Naive thymus-derived CD4-positive, alpha-beta T cell (primary cell): ENCODE measurements around the gene SEZ6L. TPM values are rescaled to one million over a fixed set of nuclear protein-coding genes. Genes with fewer than 3 reads are reported as not detected.

Experiments
- ATAC-seq: fragments of 150-1000 bp; cut with Tn5 transposase; 2 replicates; pipeline ENCODE4 v1.10.0; 2021; ENCODE audit warnings: mild to moderate bottlenecking, moderate library complexity
- CTCF ChIA-PET: fragments of 350-600 bp; sonication (Branson Sonifier 250); formaldehyde crosslinking; loops from one replicate; lab custom pipeline; 2021; ENCODE audit warnings: antibody characterized with exemption; lab: Charles Lee
- POLR2A ChIA-PET: fragments of 350-600 bp; sonication (Branson Sonifier 250); formaldehyde crosslinking; loops from one replicate; lab custom pipeline; 2021; ENCODE audit warnings: antibody characterized with exemption, inconsistent platforms; lab: Charles Lee
- DNase-seq, 9 donors: peaks; one replicate each; pipeline versions ENCODE4 v3.0.0 to v3.0.0-alpha.2; 2020 to 2022; ENCODE audit warnings: mixed read lengths in 1 of 9
- H3K27ac ChIP-seq: one replicate; pipeline ENCODE4 v1.7.0; 2013; ENCODE audit warnings: mild to moderate bottlenecking, low read depth, low read length, moderate library complexity
- H3K27me3 ChIP-seq, 2 donors: one replicate each; pipeline ENCODE4 v1.7.0; 2013; ENCODE audit warnings: low read length in 2 of 2, mild to moderate bottlenecking in 2 of 2, moderate library complexity in 2 of 2; ENCODE audit not compliant: control insufficient read depth in 2 of 2, insufficient read depth in 2 of 2
- H3K36me3 ChIP-seq, 3 experiments: 1 replicate in 2 of 3; 2 replicates in 1 of 3; pipeline ENCODE4 v1.7.0; 2013; ENCODE audit warnings: low read length in 3 of 3, mild to moderate bottlenecking in 3 of 3, moderate library complexity in 1 of 3; ENCODE audit not compliant: insufficient read depth in 3 of 3, control insufficient read depth in 2 of 3
- H3K4me1 ChIP-seq, 2 donors: one replicate each; pipeline ENCODE4 v1.7.0; 2013; ENCODE audit warnings: low read length in 2 of 2, mild to moderate bottlenecking in 2 of 2, moderate library complexity in 1 of 2; ENCODE audit not compliant: control insufficient read depth in 2 of 2, insufficient read depth in 2 of 2
- H3K4me3 ChIP-seq: 2 replicates; pipeline ENCODE4 v1.7.0; 2013; ENCODE audit warnings: mild to moderate bottlenecking, low read length
- H3K9me3 ChIP-seq, 3 experiments: 1 replicate in 2 of 3; 2 replicates in 1 of 3; pipeline ENCODE4 v1.7.0; 2013; ENCODE audit warnings: low read length in 3 of 3; ENCODE audit not compliant: control insufficient read depth in 2 of 3
- H3K27ac Mint-ChIP-seq, 9 donors: one replicate each; pipeline ENCODE4 v1.8.0; 2020 to 2022; ENCODE audit warnings: mixed read lengths in 9 of 9, mild to moderate bottlenecking in 8 of 9, moderate library complexity in 5 of 9, inconsistent platforms in 2 of 9
- H3K27me3 Mint-ChIP-seq, 5 donors: one replicate each; pipeline ENCODE4 v1.8.0; 2021 to 2022; ENCODE audit warnings: mixed read lengths in 5 of 5, mild to moderate bottlenecking in 1 of 5
- H3K36me3 Mint-ChIP-seq, 5 donors: one replicate each; pipeline ENCODE4 v1.8.0; 2020 to 2022; ENCODE audit warnings: mixed read lengths in 5 of 5, mild to moderate bottlenecking in 3 of 5, inconsistent platforms in 1 of 5
- H3K4me1 Mint-ChIP-seq, 7 donors: one replicate each; pipeline ENCODE4 v1.8.0; 2020 to 2022; ENCODE audit warnings: mixed read lengths in 7 of 7, mild to moderate bottlenecking in 3 of 7, inconsistent platforms in 1 of 7
- H3K4me3 Mint-ChIP-seq, 10 donors: one replicate each; pipeline ENCODE4 v1.8.0; 2020 to 2022; ENCODE audit warnings: mild to moderate bottlenecking in 10 of 10, mixed read lengths in 10 of 10, moderate library complexity in 6 of 10, inconsistent platforms in 2 of 10
- H3K9me3 Mint-ChIP-seq, 11 donors: one replicate each; pipeline ENCODE4 v1.8.0; 2020 to 2022; ENCODE audit warnings: mixed read lengths in 11 of 11, mild to moderate bottlenecking in 4 of 11, inconsistent platforms in 1 of 11, moderate library complexity in 1 of 11
- intact Hi-C, 2 donors: fragments of 100-400 bp; cut with micrococcal nuclease; formaldehyde crosslinking; loops; one replicate each; pipeline ENCODE4 v1.15.1; 2023
- polyA plus RNA-seq, 2 donors: library from polyadenylated mRNA; unstranded; fragments of 300-500 nt; fragmentation: Illumina TruSeq; gene quantifications; one replicate each; pipeline ENCODE4 v1.2.3, GENCODE V29; 2021
- total RNA-seq, 6 experiments: library from RNA in 5 of 6; stranded (reverse) in 5 of 6; gene quantifications; 1 replicate in 5 of 6; 2 replicates in 1 of 6; pipeline ENCODE4 v1.2.3 and lab custom pipeline; 2021 to 2026

The SEZ6L gene
- total and polyA plus RNA-seq, 7 experiments from 2014 or later, result 0.16 to 1.4 TPM; not detected in 5

DNA sequence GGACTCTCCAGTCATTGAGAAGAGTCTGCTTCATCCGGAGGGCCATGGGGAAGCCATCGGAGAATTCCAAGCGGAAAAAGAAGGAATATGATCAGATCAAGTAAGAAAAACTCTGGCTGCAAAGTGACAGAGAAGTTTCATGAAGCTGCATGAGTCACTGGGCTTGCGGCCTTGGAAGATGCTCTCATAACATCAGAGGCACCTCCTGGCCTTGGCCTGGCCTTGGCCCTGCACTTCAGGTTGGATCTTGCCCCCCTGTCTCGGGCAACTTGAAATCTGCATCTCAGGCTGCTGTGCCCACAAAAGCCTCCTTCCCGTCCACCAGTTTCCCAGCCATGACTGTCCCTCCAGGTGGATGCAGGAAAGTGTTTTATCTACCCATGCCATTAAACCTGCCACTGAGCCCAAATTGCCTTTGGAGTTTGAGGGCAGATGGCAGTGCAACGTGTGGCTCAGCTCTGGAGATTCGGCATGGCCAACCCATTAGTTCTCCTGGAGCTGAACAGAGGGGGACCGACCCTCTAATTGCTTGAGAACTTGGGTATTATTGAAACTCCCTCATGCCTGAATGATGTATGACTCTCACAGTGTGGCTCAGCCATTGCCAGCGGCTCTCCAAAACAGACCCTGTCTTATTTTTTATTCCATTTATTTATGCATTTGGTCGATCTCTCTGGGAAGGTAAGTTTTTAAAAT lies 66.7 kb downstream of the SEZ6L start:
- DNase-seq (no peak), ATAC-seq (no peak)
- intact Hi-C loops, result no loop called here
- H3K4me3 Mint-ChIP-seq, result no peak overlapping the region
- Histone ChIP-seq H3K4me1 (no peaks in the 10 kb centered on the region), H3K4me3 (no peak overlapping the region), H3K27me3 (no peaks in the 10 kb centered on the region), H3K9me3 (no peaks in the 10 kb centered on the region), H3K36me3 (no peaks in the 10 kb centered on the region), H3K27ac (no peak overlapping the region)
- H3K9me3 Mint-ChIP-seq, result peaks cover 0 to 3% (median 0%) of the 10 kb centered on the region in 11 donors
- no peak overlapping the region for H3K27ac Mint-ChIP-seq
- ChIA-PET CTCF (no interaction called here), POLR2A (no interaction called here)
- no peaks in the 10 kb centered on the region for H3K4me1 Mint-ChIP-seq
- H3K36me3 Mint-ChIP-seq, result no peaks in the 10 kb centered on the region
- H3K27me3 Mint-ChIP-seq, result peaks cover 3 to 59% (median 26%) of the 10 kb centered on the region in 5 donors

- no peak overlapping the region for H3K27ac Mint-ChIP-seq
- H3K36me3 Mint-ChIP-seq, result no peaks in the 10 kb centered on the region
- H3K4me1 ChIP-seq, result no peaks in the 10 kb centered on the region
- no peaks in the 10 kb centered on the region for H3K4me1 Mint-ChIP-seq
- ChIA-PET CTCF (no interaction called here), POLR2A (no interaction called here)
- intact Hi-C loops, result no loop called here
- no peak overlapping the region for H3K4me3 ChIP-seq
- DNase-seq (no peak), ATAC-seq (no peak)
- H3K27me3 Mint-ChIP-seq, result peaks cover 3 to 59% (median 26%) of the 10 kb centered on the region in 5 donors
- no peaks in the 10 kb centered on the region for H3K36me3 ChIP-seq
- no peaks in the 10 kb centered on the region for H3K9me3 ChIP-seq
- H3K27me3 ChIP-seq, result no peaks in the 10 kb centered on the region
- H3K27ac ChIP-seq, result no peak overlapping the region
- peaks cover 0 to 3% (median 0%) of the 10 kb centered on the region in 11 donors for H3K9me3 Mint-ChIP-seq
- no peak overlapping the region for H3K4me3 Mint-ChIP-seq
Observed at GRCh38 chr22:26236991-26237390, 67.7 kb downstream of the SEZ6L start.

DNA sequence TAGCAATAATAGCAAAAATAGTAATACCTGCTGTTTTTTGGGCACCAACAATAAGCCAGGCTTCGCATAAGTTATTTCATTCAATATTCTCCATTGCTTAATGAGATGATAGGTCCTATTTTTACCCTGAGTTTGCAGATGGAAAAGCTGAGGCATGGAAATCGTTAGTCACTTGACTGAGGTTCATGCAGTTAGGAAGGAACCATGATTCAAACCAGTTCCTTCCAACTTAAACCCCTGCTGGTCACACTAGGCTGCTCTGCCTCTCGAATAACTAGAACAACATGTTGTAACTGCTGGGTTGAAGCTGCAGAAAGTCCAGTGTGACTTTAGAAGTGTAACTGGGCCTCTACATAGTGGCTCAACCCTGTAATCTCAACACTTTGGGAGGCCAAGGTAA lies 69.3 kb downstream of the SEZ6L start:
- Histone ChIP-seq H3K36me3 (no peaks in the 10 kb centered on the region), H3K4me1 (no peaks in the 10 kb centered on the region), H3K9me3 (no peaks in the 10 kb centered on the region), H3K27me3 (no peaks in the 10 kb centered on the region), H3K4me3 (no peak overlapping the region), H3K27ac (no peak overlapping the region)
- intact Hi-C loops, result no loop called here
- Mint-ChIP-seq H3K9me3 (peaks cover 0 to 9% (median 0%) of the 10 kb centered on the region in 11 donors), H3K27me3 (peaks cover 2 to 60% (median 25%) of the 10 kb centered on the region in 5 donors), H3K27ac (no peak overlapping the region), H3K4me1 (no peaks in the 10 kb centered on the region), H3K36me3 (peaks cover 0 to 6% (median 0%) of the 10 kb centered on the region in 5 donors), H3K4me3 (no peak overlapping the region)
- ATAC-seq (no peak), DNase-seq (no peak)
- CTCF ChIA-PET, result no interaction called here
- POLR2A ChIA-PET, result no interaction called here

DNA sequence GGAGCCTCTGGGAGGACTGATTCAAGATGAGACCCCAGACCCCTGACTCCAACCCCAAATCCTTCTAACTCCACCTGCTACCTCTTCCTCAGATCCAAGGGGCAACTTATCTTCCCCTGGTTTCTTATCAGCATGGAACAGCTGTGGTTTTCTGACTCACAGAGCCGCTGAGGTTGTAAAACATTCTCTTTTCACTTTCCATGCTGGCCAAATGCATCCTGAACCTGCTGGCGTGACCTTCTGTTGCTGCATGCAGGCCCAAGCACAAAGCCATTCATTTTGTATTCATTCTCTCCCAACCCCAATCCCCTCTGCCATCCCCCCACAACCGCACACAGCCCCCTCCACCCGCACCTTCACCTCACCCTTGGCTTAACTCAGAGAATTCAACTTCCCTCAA lies 70.3 kb downstream of the SEZ6L start:
- no peaks in the 10 kb centered on the region for H3K4me1 ChIP-seq
- H3K27ac ChIP-seq, result no peak overlapping the region
- intact Hi-C loops, result no loop called here
- no peaks in the 10 kb centered on the region for H3K9me3 ChIP-seq
- Mint-ChIP-seq H3K36me3 (peaks cover 0 to 6% (median 0%) of the 10 kb centered on the region in 5 donors), H3K27ac (no peak overlapping the region), H3K4me1 (no peaks in the 10 kb centered on the region), H3K9me3 (peaks cover 0 to 7% (median 0%) of the 10 kb centered on the region in 11 donors), H3K27me3 (peaks cover 0 to 59% (median 23%) of the 10 kb centered on the region in 5 donors), H3K4me3 (no peak overlapping the region)
- POLR2A ChIA-PET, result no interaction called here
- no peak for DNase-seq
- CTCF ChIA-PET, result no interaction called here
- no peak for ATAC-seq
- no peaks in the 10 kb centered on the region for H3K36me3 ChIP-seq
- no peaks in the 10 kb centered on the region for H3K27me3 ChIP-seq
- H3K4me3 ChIP-seq, result no peak overlapping the region

DNA sequence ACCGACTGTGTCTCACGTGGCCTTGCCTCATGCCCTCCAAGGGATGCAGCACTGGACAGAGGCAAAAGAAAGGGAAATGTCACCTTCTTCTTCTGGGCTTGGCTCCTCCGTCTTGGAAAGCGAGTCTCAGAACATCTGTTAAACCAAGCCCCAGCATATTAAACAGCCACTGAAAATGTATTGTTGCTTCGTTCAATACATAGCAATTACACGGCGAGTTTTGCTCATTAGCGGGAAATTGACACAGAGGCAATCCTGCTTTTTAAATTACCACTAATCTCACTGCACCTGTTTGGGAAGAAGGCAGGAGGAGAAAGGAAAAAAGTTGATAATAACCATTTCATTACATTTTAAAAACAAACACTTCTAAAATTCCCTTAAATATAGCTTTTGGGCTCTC lies 72.1 kb downstream of the SEZ6L start:
- Mint-ChIP-seq H3K4me1 (no peaks in the 10 kb centered on the region), H3K36me3 (peaks cover 0 to 6% (median 0%) of the 10 kb centered on the region in 5 donors), H3K9me3 (peaks cover 0 to 7% (median 0%) of the 10 kb centered on the region in 11 donors), H3K27me3 (peaks cover 0 to 57% (median 24%) of the 10 kb centered on the region in 5 donors), H3K27ac (no peak overlapping the region), H3K4me3 (no peak overlapping the region)
- H3K27ac ChIP-seq, result no peak overlapping the region
- CTCF ChIA-PET, result no interaction called here
- intact Hi-C loops, result no loop called here
- DNase-seq (no peak), ATAC-seq (no peak)
- no peaks in the 10 kb centered on the region for H3K9me3 ChIP-seq
- H3K36me3 ChIP-seq, result no peaks in the 10 kb centered on the region
- no peak overlapping the region for H3K4me3 ChIP-seq
- no peaks in the 10 kb centered on the region for H3K27me3 ChIP-seq
- POLR2A ChIA-PET, result no interaction called here
- H3K4me1 ChIP-seq, result no peaks in the 10 kb centered on the region

DNA sequence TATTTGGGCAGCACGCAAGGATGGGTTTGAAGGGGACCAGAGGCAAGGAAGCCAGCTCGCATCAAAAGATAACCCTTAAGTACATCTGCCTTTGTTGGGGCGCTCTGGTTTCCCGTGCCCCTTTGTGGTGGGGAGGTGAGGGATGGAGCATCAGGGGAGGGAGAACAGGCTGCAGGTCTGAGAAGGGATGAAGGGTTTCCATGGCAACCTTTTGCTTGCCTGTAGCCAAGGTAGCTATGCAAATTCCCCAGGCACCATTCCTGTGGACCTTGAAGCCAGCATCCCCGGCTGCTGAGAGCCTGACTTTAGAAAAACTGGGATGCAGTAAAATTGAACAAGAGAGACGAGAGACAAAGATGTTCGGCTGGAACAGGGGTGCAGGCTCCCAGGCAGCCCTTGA lies 75.7 kb downstream of the SEZ6L start:
- POLR2A ChIA-PET, result no interaction called here
- H3K27ac ChIP-seq, result no peak overlapping the region
- H3K9me3 ChIP-seq, result no peaks in the 10 kb centered on the region
- no peaks in the 10 kb centered on the region for H3K36me3 ChIP-seq
- H3K36me3 Mint-ChIP-seq, result peaks cover 0 to 6% (median 0%) of the 10 kb centered on the region in 5 donors
- H3K4me1 Mint-ChIP-seq, result no peaks in the 10 kb centered on the region
- CTCF ChIA-PET, result no interaction called here
- DNase-seq, result no peak
- no peak overlapping the region for H3K4me3 Mint-ChIP-seq
- H3K27ac Mint-ChIP-seq, result no peak overlapping the region
- peaks cover 0 to 46% (median 24%) of the 10 kb centered on the region in 5 donors for H3K27me3 Mint-ChIP-seq
- no peak overlapping the region for H3K4me3 ChIP-seq
- ATAC-seq, result no peak
- no peaks in the 10 kb centered on the region for H3K4me1 ChIP-seq
- intact Hi-C loops, result no loop called here
- H3K27me3 ChIP-seq, result no peaks in the 10 kb centered on the region
- peaks cover 0 to 7% (median under 1%) of the 10 kb centered on the region in 11 donors for H3K9me3 Mint-ChIP-seq

GRCh38 chr22:26246552-26246951 lies 77.3 kb downstream of the SEZ6L start:
- ChIA-PET CTCF (no interaction called here), POLR2A (no interaction called here)
- H3K4me1 Mint-ChIP-seq, result no peaks in the 10 kb centered on the region
- H3K27ac ChIP-seq, result no peak overlapping the region
- H3K4me3 ChIP-seq, result no peak overlapping the region
- DNase-seq, result no peak
- no peaks in the 10 kb centered on the region for H3K36me3 ChIP-seq
- no peaks in the 10 kb centered on the region for H3K27me3 ChIP-seq
- no peak overlapping the region for H3K4me3 Mint-ChIP-seq
- H3K27me3 Mint-ChIP-seq, result peaks cover 10 to 51% (median 34%) of the 10 kb centered on the region in 5 donors
- intact Hi-C loops, result no loop called here
- peaks cover 0 to 6% (median 0%) of the 10 kb centered on the region in 5 donors for H3K36me3 Mint-ChIP-seq
- ATAC-seq, result no peak
- no peaks in the 10 kb centered on the region for H3K4me1 ChIP-seq
- H3K9me3 Mint-ChIP-seq, result peaks cover 0 to 21% (median 5%) of the 10 kb centered on the region in 11 donors
- no peaks in the 10 kb centered on the region for H3K9me3 ChIP-seq
- H3K27ac Mint-ChIP-seq, result no peak overlapping the region
